Pericardium fibroblast (primary cell): Measurements from ENCODE around the gene ZNF169. TPM values are rescaled to one million over a fixed set of nuclear protein-coding genes. Genes with fewer than 3 reads are reported as not detected.

Source experiments
- total RNA-seq: library from RNA; depleted of rRNA; stranded (reverse); fragments of >200 nt; gene quantifications from 2 replicates; pipeline ENCODE4 v1.2.3, GENCODE V29; 2015

The ZNF169 gene
- 1.1 and 1.3 TPM in 2 replicates for total RNA-seq

GRCh38 chr9:94259077-94259862 lies at the start of gene ZNF169:
ZNF169 (plus strand) TSS chr9:94259298; CDS start chr9:94278813, 19,515 bp downstream.

DNA sequence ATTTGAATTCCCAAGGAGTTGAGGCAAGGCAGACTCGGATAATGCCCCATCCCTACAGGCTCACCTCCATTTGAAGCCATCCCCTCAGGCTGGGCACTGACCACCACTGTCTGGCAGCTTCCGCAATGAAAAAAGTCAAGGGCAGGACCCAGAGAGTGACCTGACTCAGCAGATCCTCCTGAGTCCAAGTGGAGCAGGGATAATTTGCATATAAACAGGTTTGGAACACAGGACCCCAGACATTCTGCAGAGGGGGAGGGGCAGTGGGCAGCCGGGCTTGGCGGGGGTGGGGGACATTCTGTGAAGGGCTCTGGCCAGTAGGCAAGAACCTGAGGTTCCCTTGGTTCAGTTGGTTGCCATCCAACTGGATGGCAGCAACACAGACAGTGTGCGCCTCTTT lies 69.4 kb downstream of the ZNF169 start, which contains the start of gene NUTM2F:
Gene NUTM2F, minus strand, starts transcription at position 101 of the 400 bp plus-strand sequence. Its CDS starts 21 bp downstream, at position 80.

Other genes starting within 250 kb of the ZNF169 start
- gene PTPDC1, start 174.8 kb upstream of the ZNF169 start, total RNA-seq: 5.4 and 7.8 TPM in 2 replicates
- gene NUTM2F, start 69.3 kb downstream of the ZNF169 start, total RNA-seq: not detected in 2 replicates